Stimulated activated CD8-positive, alpha-beta memory T cell treated with anti-CD3 and anti-CD28 coated beads, Interleukin-7, amount 100 ng/mL, for 48 hours (primary cell): ENCODE data around the gene AADAC.
"Not testable (repeated sequence)": the region's sequence is repeated elsewhere in the genome, so short reads cannot be mapped to it uniquely, and the experiment has no call there.

ENCODE experiments used
- DNase-seq, 2 donors: peaks; one replicate each; pipeline ENCODE4 v3.0.0-alpha.2; 2020; ENCODE audit warnings: low read depth in 1 of 2; ENCODE audit errors: extremely low read depth in 1 of 2

AADAC gene

GRCh38 chr3:151813799-151814198 is at the start of gene AADAC:
Gene AADAC (plus strand): TSS chr3:151814116. CDS start chr3:151814163, 47 bp downstream.
- no peak for DNase-seq

GRCh38 chr3:151764699-151765098 is 49.2 kb upstream of the AADAC start:
- DNase-seq: not testable (repeated sequence)

GRCh38 chr3:151765685-151766084 is 48.2 kb upstream of the AADAC start:
- no peak for DNase-seq

- no peak for DNase-seq
These were observed 47.5 kb upstream of the AADAC start for GRCh38 chr3:151766454-151766853.

GRCh38 chr3:151768393-151768930 is 45.5 kb upstream of the AADAC start:
- no peak for DNase-seq

GRCh38 chr3:151769175-151769574 is 44.7 kb upstream of the AADAC start:
- no peak for DNase-seq

- DNase-seq: no peak
These were observed 43.0 kb upstream of the AADAC start for GRCh38 chr3:151770956-151771355.

- DNase-seq: no peak
These were observed 41.0 kb upstream of the AADAC start for GRCh38 chr3:151772825-151773480.

GRCh38 chr3:151774235-151774634 is 39.7 kb upstream of the AADAC start:
- DNase-seq: no peak

- DNase-seq: no peak
These were observed 39.0 kb upstream of the AADAC start for GRCh38 chr3:151774910-151775309.

- no peak for DNase-seq
These were observed 38.3 kb upstream of the AADAC start for GRCh38 chr3:151775314-151776258.

GRCh38 chr3:151776259-151776740 is 37.6 kb upstream of the AADAC start:
- no peak for DNase-seq

GRCh38 chr3:151777880-151778279 is 36.0 kb upstream of the AADAC start:
- no peak for DNase-seq

GRCh38 chr3:151787626-151788025 is 26.3 kb upstream of the AADAC start:
- DNase-seq: no peak

GRCh38 chr3:151788401-151788800 is 25.5 kb upstream of the AADAC start:
- DNase-seq: no peak

GRCh38 chr3:151789853-151790463 is 24.0 kb upstream of the AADAC start:
- no peak for DNase-seq

- DNase-seq: not testable (repeated sequence)
These were observed 23.2 kb upstream of the AADAC start for GRCh38 chr3:151790763-151791162.

GRCh38 chr3:151792411-151792810 is 21.5 kb upstream of the AADAC start:
- DNase-seq: no peak

- DNase-seq: no peak
These were observed 20.3 kb upstream of the AADAC start for GRCh38 chr3:151793636-151794035.

- DNase-seq: no peak
These were observed 19.8 kb upstream of the AADAC start for GRCh38 chr3:151794080-151794479.

- DNase-seq: no peak
These were observed 18.6 kb upstream of the AADAC start for GRCh38 chr3:151795276-151795675.
